Lung (tissue), 12 donors: ENCODE results near the gene UBA52. TPM values are rescaled to one million over a fixed set of nuclear protein-coding genes. Genes with fewer than 3 reads are reported as not detected.

Experiments
- ATAC-seq: fragments of 200-7000 bp; cut with Tn5 transposase; one replicate; pipeline ENCODE4 v1.9.1; 2020; ENCODE audit warnings: moderate number of reproducible peaks; ENCODE audit not compliant: insufficient read depth, low FRiP score
- DNase-seq, 3 donors: peaks; one replicate each; pipeline ENCODE4 v3.0.0-alpha.2; 2013 to 2017
- H3K27ac ChIP-seq, 2 donors: one replicate each; pipeline ENCODE4 v1.5.1; 2013; ENCODE audit warnings: mild to moderate bottlenecking in 2 of 2, moderate library complexity in 2 of 2, control low read depth in 1 of 2, inconsistent platforms in 1 of 2, low read depth in 1 of 2, low read length in 1 of 2
- H3K27me3 ChIP-seq, 3 donors: one replicate each; pipeline ENCODE4 v1.5.1; 2013; ENCODE audit warnings: low read length in 2 of 3; ENCODE audit not compliant: control insufficient read depth in 3 of 3, insufficient read depth in 3 of 3
- H3K36me3 ChIP-seq, 4 donors: one replicate each; pipeline ENCODE4 v1.5.1; 2013; ENCODE audit warnings: low read length in 4 of 4, mild to moderate bottlenecking in 1 of 4, moderate library complexity in 1 of 4; ENCODE audit not compliant: control insufficient read depth in 4 of 4, insufficient read depth in 4 of 4
- H3K4me1 ChIP-seq, 5 donors: one replicate each; pipeline ENCODE4 v1.5.1; 2013; ENCODE audit warnings: low read length in 5 of 5, mild to moderate bottlenecking in 2 of 5, moderate library complexity in 1 of 5; ENCODE audit not compliant: control insufficient read depth in 5 of 5, insufficient read depth in 5 of 5
- H3K4me3 ChIP-seq: one replicate; pipeline ENCODE4 v1.5.1; 2013; ENCODE audit warnings: mild to moderate bottlenecking, control low read depth, moderate library complexity
- H3K9ac ChIP-seq, 2 donors: one replicate each; pipeline ENCODE4 v1.5.1; 2013; ENCODE audit warnings: low read length in 2 of 2, control low read depth in 1 of 2; ENCODE audit not compliant: insufficient read depth in 1 of 2
- H3K9me3 ChIP-seq, 4 donors: one replicate each; pipeline ENCODE4 v1.5.1; 2013; ENCODE audit warnings: low read length in 3 of 4, mild to moderate bottlenecking in 1 of 4, moderate library complexity in 1 of 4; ENCODE audit not compliant: control insufficient read depth in 4 of 4, insufficient read depth in 3 of 4
- WGBS, 2 donors: extraction: QIAGEN DNeasy Blood & Tissue Kit; methylation state at CpG; one replicate each; pipeline ENCODE4 v1.1.7; 2013; 5-methylcytosine and 5-hydroxymethylcytosine counted together
- polyA plus RNA-seq, 2 donors: library from polyadenylated mRNA; stranded (reverse); fragments of 200-250 nt; gene quantifications; one replicate each; pipeline ENCODE4 v1.2.1, GENCODE V29; 2013
- total RNA-seq, 2 donors: library from RNA; depleted of rRNA in 1 of 2; stranded (reverse); fragments of >200 nt in 1 of 2; gene quantifications; one replicate each; pipeline ENCODE4 v1.2.1, GENCODE V29; 2014 to 2021
- TF ChIP-seq, protein P1 (sequence below): IDR thresholded peaks from 2 replicates; pipeline ENCODE4 v1.5.1; 2012; ENCODE audit warnings: mild to moderate bottlenecking; ENCODE audit errors: control extremely low read depth, extremely low read depth
- donor health status: control.
- donor health status: control.
- donor health status: Bipolar disorder and iron deficiency.
- donor health status: healthy.
- donor health status: DM: yes; HTN: yes; CAD: no.

Gene UBA52
- total and polyA plus RNA-seq, 4 donors = 689 to 1,266 (median 1,030) TPM

GRCh38 chr19:18603958-18604819 is 32.5 kb downstream of the UBA52 start:
- H3K27ac ChIP-seq = no peak overlapping the region
- H3K9me3 ChIP-seq = peaks cover 0 to 4% (median 0%) of the 10 kb centered on the region in 4 donors
- TF ChIP-seq, protein P1, sequence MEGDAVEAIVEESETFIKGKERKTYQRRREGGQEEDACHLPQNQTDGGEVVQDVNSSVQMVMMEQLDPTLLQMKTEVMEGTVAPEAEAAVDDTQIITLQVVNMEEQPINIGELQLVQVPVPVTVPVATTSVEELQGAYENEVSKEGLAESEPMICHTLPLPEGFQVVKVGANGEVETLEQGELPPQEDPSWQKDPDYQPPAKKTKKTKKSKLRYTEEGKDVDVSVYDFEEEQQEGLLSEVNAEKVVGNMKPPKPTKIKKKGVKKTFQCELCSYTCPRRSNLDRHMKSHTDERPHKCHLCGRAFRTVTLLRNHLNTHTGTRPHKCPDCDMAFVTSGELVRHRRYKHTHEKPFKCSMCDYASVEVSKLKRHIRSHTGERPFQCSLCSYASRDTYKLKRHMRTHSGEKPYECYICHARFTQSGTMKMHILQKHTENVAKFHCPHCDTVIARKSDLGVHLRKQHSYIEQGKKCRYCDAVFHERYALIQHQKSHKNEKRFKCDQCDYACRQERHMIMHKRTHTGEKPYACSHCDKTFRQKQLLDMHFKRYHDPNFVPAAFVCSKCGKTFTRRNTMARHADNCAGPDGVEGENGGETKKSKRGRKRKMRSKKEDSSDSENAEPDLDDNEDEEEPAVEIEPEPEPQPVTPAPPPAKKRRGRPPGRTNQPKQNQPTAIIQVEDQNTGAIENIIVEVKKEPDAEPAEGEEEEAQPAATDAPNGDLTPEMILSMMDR = no peak
- no peak overlapping the region for H3K4me3 ChIP-seq
- H3K27me3 ChIP-seq = peaks cover 0 to 37% (median 31%) of the 10 kb centered on the region in 3 donors
- 20 to 30% methylated on average over 22 to 26 of the region's 26 CpGs for whole genome bisulfite sequencing, 2 donors
- DNase-seq (peak in 1 of 3 donors; percentile 1), ATAC-seq (no peak)
- no peaks in the 10 kb centered on the region for H3K36me3 ChIP-seq
- peaks cover 0 to 17% (median 0%) of the 10 kb centered on the region in 5 donors for H3K4me1 ChIP-seq
- no peak overlapping the region for H3K9ac ChIP-seq

- Histone ChIP-seq H3K27me3 (peaks cover 0 to 43% (median 35%) of the 10 kb centered on the region in 3 donors), H3K4me3 (no peak overlapping the region), H3K4me1 (peaks cover 0 to 17% (median 0%) of the 10 kb centered on the region in 5 donors), H3K36me3 (no peaks in the 10 kb centered on the region), H3K27ac (no peak overlapping the region), H3K9me3 (peaks cover 0 to 4% (median 0%) of the 10 kb centered on the region in 4 donors), H3K9ac (no peak overlapping the region)
- ATAC-seq (no peak), DNase-seq (no peak)
- WGBS, 2 donors = 19 to 36% methylated on average over 10 of the region's 10 CpGs
- TF ChIP-seq, protein P1 = no peak
Observed at GRCh38 chr19:18604820-18605159, 33.1 kb downstream of the UBA52 start.

DNA sequence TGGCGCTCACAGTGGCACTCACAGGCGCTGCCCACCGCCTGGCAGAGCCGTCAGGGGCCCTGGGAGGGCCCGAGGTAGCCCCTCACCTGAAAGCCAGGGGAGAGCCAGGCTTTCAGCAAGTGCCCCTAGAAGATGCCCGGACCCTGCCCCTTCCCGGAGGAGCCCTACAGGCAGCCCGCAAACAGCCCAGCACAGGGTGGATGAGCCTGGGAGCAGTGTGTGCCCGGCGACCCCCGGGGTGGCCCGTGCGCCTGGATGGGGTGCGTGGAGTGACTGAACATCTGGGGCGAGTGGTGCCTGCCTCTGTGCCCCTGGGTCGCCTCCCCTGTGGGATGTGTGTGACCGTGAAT is 33.5 kb downstream of the UBA52 start:
- no peak overlapping the region for H3K27ac ChIP-seq
- no peak for DNase-seq
- H3K27me3 ChIP-seq = peaks cover 0 to 46% (median 36%) of the 10 kb centered on the region in 3 donors
- no peak overlapping the region for H3K4me3 ChIP-seq
- no peaks in the 10 kb centered on the region for H3K36me3 ChIP-seq
- H3K9ac ChIP-seq = no peak overlapping the region
- TF ChIP-seq, protein P1 = no peak
- no peak for ATAC-seq
- peaks cover 0 to 17% (median 0%) of the 10 kb centered on the region in 5 donors for H3K4me1 ChIP-seq
- WGBS, 2 donors = 9 to 24% methylated on average over 17 of the region's 17 CpGs
- H3K9me3 ChIP-seq = peaks cover 0 to 4% (median 0%) of the 10 kb centered on the region in 4 donors
